Endodermal cell (in vitro differentiated cells): ENCODE results near the gene GRM4. TPM values are rescaled to one million over a fixed set of nuclear protein-coding genes. Genes with fewer than 3 reads are reported as not detected.

Experiments
- DNase-seq: peaks from one replicate; pipeline ENCODE4 v3.0.0-alpha.2; 2017
- H3K27ac ChIP-seq: 2 replicates; pipeline ENCODE4 v1.5.1; 2013; ENCODE audit warnings: mild to moderate bottlenecking, low read depth, low read length, moderate library complexity
- H3K27me3 ChIP-seq: 2 replicates; pipeline ENCODE4 v1.6.1; 2013; ENCODE audit warnings: mild to moderate bottlenecking, low read length, moderate library complexity; ENCODE audit not compliant: insufficient read depth, control insufficient read depth, poor library complexity, severe bottlenecking
- H3K36me3 ChIP-seq: 2 replicates; pipeline ENCODE4 v1.7.0; 2013; ENCODE audit warnings: mild to moderate bottlenecking, low read length, moderate library complexity; ENCODE audit not compliant: control insufficient read depth, insufficient read depth
- H3K4me1 ChIP-seq: one replicate; pipeline ENCODE4 v1.7.0; 2013; ENCODE audit warnings: low read length; ENCODE audit not compliant: control insufficient read depth, insufficient read depth
- H3K4me3 ChIP-seq: 2 replicates; pipeline ENCODE4 v1.5.1; 2013; ENCODE audit warnings: mild to moderate bottlenecking, low read length, moderate library complexity
- H3K9ac ChIP-seq: 2 replicates; pipeline ENCODE4 v1.6.1; 2013; ENCODE audit warnings: mild to moderate bottlenecking, low read length, moderate library complexity; ENCODE audit not compliant: poor library complexity, severe bottlenecking; ENCODE audit errors: extremely low read depth
- H3K9me3 ChIP-seq: 2 replicates; pipeline ENCODE4 v1.6.1; 2013; ENCODE audit warnings: mild to moderate bottlenecking, low read length, moderate library complexity; ENCODE audit not compliant: control insufficient read depth
- H3K27ac Mint-ChIP-seq: 2 replicates; pipeline ENCODE4 v1.8.0; 2020; ENCODE audit warnings: mixed read lengths
- H3K27me3 Mint-ChIP-seq: 2 replicates; pipeline ENCODE4 v1.8.0; 2021; ENCODE audit warnings: mild to moderate bottlenecking, mixed read lengths; ENCODE audit not compliant: insufficient read depth
- H3K36me3 Mint-ChIP-seq: 2 replicates; pipeline ENCODE4 v1.8.0; 2020; ENCODE audit warnings: low read depth, mixed read lengths
- H3K4me1 Mint-ChIP-seq: 2 replicates; pipeline ENCODE4 v1.8.0; 2020; ENCODE audit warnings: mixed read lengths
- H3K4me3 Mint-ChIP-seq: 2 replicates; pipeline ENCODE4 v1.8.0; 2020; ENCODE audit warnings: mild to moderate bottlenecking, moderate library complexity, mixed read lengths
- H3K9me3 Mint-ChIP-seq: 2 replicates; pipeline ENCODE4 v1.8.0; 2020; ENCODE audit warnings: mild to moderate bottlenecking, mixed read lengths
- CTCF ChIP-seq: fragments of 200-600 bp; sonication (generic); conservative IDR thresholded peaks from 2 replicates; pipeline ENCODE4 v1.5.0; 2021; ENCODE audit warnings: antibody characterized with exemption, mild to moderate bottlenecking
- WGBS, 2 experiments: methylation state at CpG; one replicate each; pipeline versions ENCODE4 v1.1.5 to v1.1.7; 2013; ENCODE audit warnings: missing lambda C conversion rate in 2 of 2, mixed read lengths in 1 of 2; ENCODE audit not compliant: insufficient coverage in 1 of 2, insufficient read length in 1 of 2; 5-methylcytosine and 5-hydroxymethylcytosine counted together
- total RNA-seq, 2 donors: library from RNA; stranded (reverse); fragmentation: NEBNext Ultra II Directional in 1 of 2; extraction: Animal tissue kit (Norgen Biotek cat#: 25700) in 1 of 2; gene quantifications; 2 replicates in 1 of 2; 3 replicates in 1 of 2; pipeline ENCODE4 v1.2.1, GENCODE V29; 2021

GRM4 gene
- total RNA-seq, 2 donors from 2014 or later, result 3.1 to 9.1 TPM

- peaks cover 66% of the 10 kb centered on the region for H3K27me3 ChIP-seq
- Mint-ChIP-seq H3K27me3 (peaks cover 97% of the 10 kb centered on the region), H3K4me3 (no peak overlapping the region), H3K36me3 (no peaks in the 10 kb centered on the region), H3K4me1 (peaks cover 10% of the 10 kb centered on the region), H3K9me3 (peaks cover 15% of the 10 kb centered on the region), H3K27ac (no peak overlapping the region)
- H3K27ac ChIP-seq, result no peak overlapping the region
- no peak overlapping the region for H3K4me3 ChIP-seq
- no peak for TF ChIP-seq CTCF
- no peaks in the 10 kb centered on the region for H3K36me3 ChIP-seq
- DNase-seq, result no peak
- H3K9ac ChIP-seq, result no peak overlapping the region
- WGBS, 2 experiments, result 92% methylated on average over 2 to 5 of the region's 5 CpGs
- H3K9me3 ChIP-seq, result peaks cover 9% of the 10 kb centered on the region
- no peaks in the 10 kb centered on the region for H3K4me1 ChIP-seq
Measured at GRCh38 chr6:34000281-34000680, 145.6 kb downstream of the GRM4 start.

GRCh38 chr6:33999567-33999966 is 146.3 kb downstream of the GRM4 start:
- H3K27ac ChIP-seq, result no peak overlapping the region
- H3K9me3 ChIP-seq, result peaks cover 9% of the 10 kb centered on the region
- Mint-ChIP-seq H3K27me3 (peaks cover 96% of the 10 kb centered on the region), H3K36me3 (no peaks in the 10 kb centered on the region), H3K4me1 (peaks cover 11% of the 10 kb centered on the region), H3K9me3 (peaks cover 15% of the 10 kb centered on the region), H3K4me3 (no peak overlapping the region), H3K27ac (no peak overlapping the region)
- H3K36me3 ChIP-seq, result no peaks in the 10 kb centered on the region
- 93 to 96% methylated on average over 2 to 4 of the region's 4 CpGs for WGBS, 2 experiments
- no peak for DNase-seq
- peaks cover 4% of the 10 kb centered on the region for H3K4me1 ChIP-seq
- peaks cover 65% of the 10 kb centered on the region for H3K27me3 ChIP-seq
- no peak overlapping the region for H3K4me3 ChIP-seq
- TF ChIP-seq CTCF, result no peak
- no peak overlapping the region for H3K9ac ChIP-seq

- DNase-seq, result no peak
- no peak overlapping the region for H3K4me3 Mint-ChIP-seq
- peaks cover 96% of the 10 kb centered on the region for H3K27me3 Mint-ChIP-seq
- Histone ChIP-seq H3K4me3 (no peak overlapping the region), H3K4me1 (peaks cover 4% of the 10 kb centered on the region), H3K9ac (no peak overlapping the region), H3K9me3 (peaks cover 9% of the 10 kb centered on the region), H3K36me3 (no peaks in the 10 kb centered on the region), H3K27me3 (peaks cover 73% of the 10 kb centered on the region), H3K27ac (no peak overlapping the region)
- whole genome bisulfite sequencing, 2 experiments, result 95 to 98% methylated on average over 4 to 5 of the region's 5 CpGs
- TF ChIP-seq CTCF, result no peak
- peaks cover 20% of the 10 kb centered on the region for H3K4me1 Mint-ChIP-seq
- H3K9me3 Mint-ChIP-seq, result peaks cover 15% of the 10 kb centered on the region
- H3K36me3 Mint-ChIP-seq, result no peaks in the 10 kb centered on the region
- H3K27ac Mint-ChIP-seq, result no peak overlapping the region
Measured at GRCh38 chr6:33998660-33999059, 147.2 kb downstream of the GRM4 start.
